Natural killer cell (primary cell): ENCODE data around the gene SBNO1. TPM values are rescaled to one million over a fixed set of nuclear protein-coding genes. Genes with fewer than 3 reads are reported as not detected.
A peak's percentile ranks its signal among the peaks of the same experiment; 100 is the strongest.

Experiments
- ATAC-seq, 3 donors: fragments of 150-1000 bp in 2 of 3; fragments of 200-7000 bp in 1 of 3; cut with Tn5 transposase; 1 replicate in 1 of 3; 2 replicates in 2 of 3; pipeline ENCODE4 v1.10.0; 2021; ENCODE audit warnings: mild to moderate bottlenecking in 2 of 3, moderate library complexity in 2 of 3
- DNase-seq, 2 donors: peaks; one replicate each; pipeline versions ENCODE4 v3.0.0 to v3.0.0-alpha.2; 2013 to 2021; ENCODE audit warnings: mixed read lengths in 1 of 2
- H3K27ac ChIP-seq: one replicate; pipeline ENCODE4 v1.5.1; 2013; ENCODE audit warnings: mild to moderate bottlenecking, low read length
- H3K27me3 ChIP-seq: one replicate; pipeline ENCODE4 v1.6.1; 2013; ENCODE audit warnings: low read length; ENCODE audit not compliant: control insufficient read depth, insufficient read depth
- H3K36me3 ChIP-seq: one replicate; pipeline ENCODE4 v1.6.1; 2013; ENCODE audit warnings: low read length; ENCODE audit not compliant: control insufficient read depth, insufficient read depth
- H3K4me1 ChIP-seq: one replicate; pipeline ENCODE4 v1.6.1; 2013; ENCODE audit warnings: low read length; ENCODE audit not compliant: control insufficient read depth, insufficient read depth
- H3K4me3 ChIP-seq: one replicate; pipeline ENCODE4 v1.5.1; 2013; ENCODE audit warnings: low read length
- H3K9me3 ChIP-seq: one replicate; pipeline ENCODE4 v1.6.1; 2013; ENCODE audit warnings: low read length; ENCODE audit not compliant: control insufficient read depth, insufficient read depth
- H3K27ac Mint-ChIP-seq, 2 donors: one replicate each; pipeline ENCODE4 v1.8.0; 2022; ENCODE audit warnings: mild to moderate bottlenecking in 2 of 2, mixed read lengths in 2 of 2, moderate library complexity in 1 of 2
- H3K27me3 Mint-ChIP-seq, 2 donors: one replicate each; pipeline ENCODE4 v1.8.0; 2022; ENCODE audit warnings: low read depth in 2 of 2, mixed read lengths in 2 of 2
- H3K36me3 Mint-ChIP-seq: one replicate; pipeline ENCODE4 v1.8.0; 2022; ENCODE audit warnings: mixed read lengths
- H3K4me1 Mint-ChIP-seq, 2 donors: one replicate each; pipeline ENCODE4 v1.8.0; 2022; ENCODE audit warnings: mixed read lengths in 2 of 2
- H3K4me3 Mint-ChIP-seq: one replicate; pipeline ENCODE4 v1.8.0; 2022; ENCODE audit warnings: mild to moderate bottlenecking, moderate library complexity, mixed read lengths
- H3K9me3 Mint-ChIP-seq, 2 donors: one replicate each; pipeline ENCODE4 v1.8.0; 2022; ENCODE audit warnings: mixed read lengths in 2 of 2
- WGBS: methylation state at CpG from one replicate; pipeline ENCODE4 v1.1.7; 2013; ENCODE audit warnings: missing lambda C conversion rate; ENCODE audit not compliant: insufficient coverage; 5-methylcytosine and 5-hydroxymethylcytosine counted together
- intact Hi-C: fragments of 100-400 bp; cut with micrococcal nuclease; formaldehyde crosslinking; loops from one replicate; pipeline ENCODE4 v1.14.2; 2022
- total RNA-seq, 4 donors: library from RNA; stranded (reverse); fragments of 120-200 nt in 1 of 4; gene quantifications; one replicate each; pipeline versions ENCODE4 v1.2.3 to v1.2.4, GENCODE V29; 2013 to 2022
- TF ChIP-seq, protein P1 (sequence below): fragments of 200-600 bp; IDR thresholded peaks from one replicate; pipeline ENCODE4 v1.8.0; 2022; ENCODE audit warnings: antibody characterized with exemption

The SBNO1 gene
- total RNA-seq, 3 donors from 2014 or later (not counting 1 experiment from before 2014, with no cell fraction given), result 30.7 to 40.3 (median 34.3) TPM

- Mint-ChIP-seq H3K27ac (no peak overlapping the region), H3K36me3 (no peaks in the 10 kb centered on the region), H3K9me3 (no peaks in the 10 kb centered on the region), H3K4me1 (peaks cover 31 to 35% of the 10 kb centered on the region in 2 donors), H3K27me3 (no peaks in the 10 kb centered on the region), H3K4me3 (no peak overlapping the region)
- H3K27me3 ChIP-seq, result no peaks in the 10 kb centered on the region
- DNase-seq, result no peak
- H3K4me3 ChIP-seq, result no peak overlapping the region
- no peaks in the 10 kb centered on the region for H3K9me3 ChIP-seq
- H3K36me3 ChIP-seq, result peaks cover 15% of the 10 kb centered on the region
- H3K4me1 ChIP-seq, result no peaks in the 10 kb centered on the region
- WGBS, result 100% methylated on average over 2 of the region's 2 CpGs
- H3K27ac ChIP-seq, result no peak overlapping the region
- no peak for ATAC-seq
- intact Hi-C loops, result no loop called here
- TF ChIP-seq, protein P1, sequence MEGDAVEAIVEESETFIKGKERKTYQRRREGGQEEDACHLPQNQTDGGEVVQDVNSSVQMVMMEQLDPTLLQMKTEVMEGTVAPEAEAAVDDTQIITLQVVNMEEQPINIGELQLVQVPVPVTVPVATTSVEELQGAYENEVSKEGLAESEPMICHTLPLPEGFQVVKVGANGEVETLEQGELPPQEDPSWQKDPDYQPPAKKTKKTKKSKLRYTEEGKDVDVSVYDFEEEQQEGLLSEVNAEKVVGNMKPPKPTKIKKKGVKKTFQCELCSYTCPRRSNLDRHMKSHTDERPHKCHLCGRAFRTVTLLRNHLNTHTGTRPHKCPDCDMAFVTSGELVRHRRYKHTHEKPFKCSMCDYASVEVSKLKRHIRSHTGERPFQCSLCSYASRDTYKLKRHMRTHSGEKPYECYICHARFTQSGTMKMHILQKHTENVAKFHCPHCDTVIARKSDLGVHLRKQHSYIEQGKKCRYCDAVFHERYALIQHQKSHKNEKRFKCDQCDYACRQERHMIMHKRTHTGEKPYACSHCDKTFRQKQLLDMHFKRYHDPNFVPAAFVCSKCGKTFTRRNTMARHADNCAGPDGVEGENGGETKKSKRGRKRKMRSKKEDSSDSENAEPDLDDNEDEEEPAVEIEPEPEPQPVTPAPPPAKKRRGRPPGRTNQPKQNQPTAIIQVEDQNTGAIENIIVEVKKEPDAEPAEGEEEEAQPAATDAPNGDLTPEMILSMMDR, result no peak
Measured at GRCh38 chr12:123351349-123351748, 13.3 kb downstream of the SBNO1 start.

DNA sequence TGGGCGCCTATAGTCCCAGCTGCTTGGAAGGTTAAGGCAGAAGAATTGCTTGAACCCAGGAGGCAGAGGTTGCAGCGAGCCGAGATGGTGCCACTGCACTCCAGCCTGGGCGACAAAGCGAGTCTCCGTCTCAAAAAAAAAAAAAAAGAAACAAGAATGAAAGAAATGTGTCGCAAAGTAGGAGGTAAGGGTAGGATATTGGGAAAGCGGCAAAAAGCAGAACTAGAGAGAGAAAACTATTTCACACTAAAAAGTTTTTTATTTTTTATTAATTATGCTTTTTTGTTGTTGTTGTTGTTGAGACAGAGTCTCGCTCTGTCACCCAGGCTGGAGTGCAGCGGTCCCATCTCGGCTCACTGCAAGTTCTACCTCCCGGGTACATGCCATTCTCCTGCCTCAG is 17.7 kb downstream of the SBNO1 start:
- Mint-ChIP-seq H3K36me3 (no peaks in the 10 kb centered on the region), H3K27ac (no peak overlapping the region), H3K4me3 (no peak overlapping the region), H3K4me1 (peaks cover 0 to 14% of the 10 kb centered on the region in 2 donors), H3K9me3 (no peaks in the 10 kb centered on the region), H3K27me3 (no peaks in the 10 kb centered on the region)
- H3K36me3 ChIP-seq, result peaks cover 41% of the 10 kb centered on the region
- no peaks in the 10 kb centered on the region for H3K27me3 ChIP-seq
- WGBS, result 93% methylated on average over 10 of the region's 12 CpGs
- TF ChIP-seq, protein P1, result no peak
- intact Hi-C loops, result no loop called here
- DNase-seq, result no peak
- ATAC-seq, result no peak
- H3K9me3 ChIP-seq, result no peaks in the 10 kb centered on the region
- H3K4me1 ChIP-seq, result no peaks in the 10 kb centered on the region
- no peak overlapping the region for H3K27ac ChIP-seq
- H3K4me3 ChIP-seq, result no peak overlapping the region

- DNase-seq (no peak), ATAC-seq (no peak)
- H3K4me1 ChIP-seq, result no peaks in the 10 kb centered on the region
- 96% methylated on average over 6 of the region's 6 CpGs for WGBS
- Mint-ChIP-seq H3K9me3 (no peaks in the 10 kb centered on the region), H3K4me3 (no peak overlapping the region), H3K36me3 (peaks cover 7% of the 10 kb centered on the region), H3K4me1 (peaks cover 5 to 9% of the 10 kb centered on the region in 2 donors), H3K27ac (peak overlapping the region in 1 of 2 donors; percentile 36), H3K27me3 (no peaks in the 10 kb centered on the region)
- H3K27ac ChIP-seq, result no peak overlapping the region
- no peaks in the 10 kb centered on the region for H3K27me3 ChIP-seq
- TF ChIP-seq, protein P1, result no peak
- peaks cover 57% of the 10 kb centered on the region for H3K36me3 ChIP-seq
- H3K9me3 ChIP-seq, result no peaks in the 10 kb centered on the region
- intact Hi-C loops, result no loop called here
- H3K4me3 ChIP-seq, result no peak overlapping the region
Measured at GRCh38 chr12:123344086-123344485, 20.6 kb downstream of the SBNO1 start.

DNA sequence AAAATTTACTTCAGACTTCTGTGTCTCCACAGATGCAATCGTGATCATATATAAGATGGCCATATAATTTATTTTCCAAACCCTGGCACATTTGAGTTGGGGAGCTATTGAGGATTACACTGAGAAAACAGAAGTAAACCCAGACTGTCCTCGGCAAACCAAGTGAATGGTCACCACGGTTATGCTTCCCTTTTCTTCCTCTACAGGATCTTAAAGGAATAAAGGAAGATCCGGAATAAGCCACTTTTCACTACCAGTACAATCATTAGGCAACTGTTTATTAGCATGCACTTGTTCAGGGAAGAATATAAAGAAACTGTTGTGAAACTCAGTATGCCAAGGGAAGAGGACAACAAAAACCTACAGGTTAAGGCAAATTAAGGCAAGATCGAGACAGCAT is 27.6 kb downstream of the SBNO1 start:
- H3K36me3 ChIP-seq, result peaks cover 45% of the 10 kb centered on the region
- no peaks in the 10 kb centered on the region for H3K27me3 ChIP-seq
- H3K4me1 ChIP-seq, result peaks cover 5% of the 10 kb centered on the region
- no peak overlapping the region for H3K4me3 ChIP-seq
- H3K27ac ChIP-seq, result no peak overlapping the region
- H3K9me3 ChIP-seq, result no peaks in the 10 kb centered on the region
- H3K4me1 Mint-ChIP-seq, result peaks cover 15 to 24% of the 10 kb centered on the region in 2 donors
- DNase-seq, result no peak
- no peaks in the 10 kb centered on the region for H3K9me3 Mint-ChIP-seq
- peak overlapping the region in 1 of 2 donors; percentile 62 for H3K27ac Mint-ChIP-seq
- WGBS, result 92% methylated on average over 4 of the region's 5 CpGs
- intact Hi-C loops, result no loop called here
- ATAC-seq, result no peak
- peaks cover 7% of the 10 kb centered on the region for H3K36me3 Mint-ChIP-seq
- H3K4me3 Mint-ChIP-seq, result no peak overlapping the region
- H3K27me3 Mint-ChIP-seq, result no peaks in the 10 kb centered on the region
- TF ChIP-seq, protein P1, result no peak
